GM19240 (cell line): ENCODE results near the gene HSD17B11.
A peak's percentile ranks its signal among the peaks of the same experiment; 100 is the strongest.
"Not testable (repeated sequence)": the region's sequence is repeated elsewhere in the genome, so short reads cannot be mapped to it uniquely, and the experiment has no call there.

Experiments used
- DNase-seq: peaks from one replicate; pipeline ENCODE4 v3.0.0; 2011; ENCODE audit warnings: low spot score; ENCODE audit not compliant: insufficient read length

HSD17B11 gene

DNA sequence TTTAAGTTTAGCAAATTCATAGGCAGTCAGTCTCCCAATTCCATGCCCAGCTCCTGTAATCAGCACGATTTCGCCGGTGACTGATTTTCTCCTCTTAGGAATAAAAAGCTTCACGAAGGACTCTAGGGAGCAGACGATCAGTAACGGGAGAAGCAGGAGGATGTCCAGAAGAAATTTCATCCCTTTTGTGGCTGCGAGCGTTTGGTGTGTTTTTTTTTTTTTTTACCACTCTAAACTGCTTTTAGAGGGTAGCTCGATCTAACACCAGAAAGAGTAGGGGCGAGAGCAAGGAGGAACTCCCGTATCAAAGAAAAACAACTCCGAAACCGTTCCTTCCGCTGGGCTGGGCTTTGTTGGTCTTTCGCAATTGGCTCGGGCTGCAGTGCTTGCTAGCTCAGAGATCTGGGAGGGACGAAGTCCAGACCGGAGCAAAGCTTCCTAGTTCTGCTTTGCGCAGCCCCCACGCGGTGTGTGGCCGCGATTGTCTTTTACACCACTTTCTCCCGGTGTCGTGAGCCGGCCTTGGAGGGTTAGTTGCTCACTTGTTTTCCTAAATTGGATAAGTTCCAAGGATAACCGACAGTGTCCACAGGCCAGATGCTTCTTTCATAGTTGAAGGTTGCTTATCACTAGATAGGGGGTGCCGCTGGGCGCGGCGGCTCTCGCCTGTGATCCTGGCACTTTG is at the start of gene HSD17B11:
HSD17B11 (minus strand) TSS at position 298 of the 685 bp plus-strand sequence; CDS start at position 180, 118 bp downstream.
- peak; percentile 94 for DNase-seq

DNA sequence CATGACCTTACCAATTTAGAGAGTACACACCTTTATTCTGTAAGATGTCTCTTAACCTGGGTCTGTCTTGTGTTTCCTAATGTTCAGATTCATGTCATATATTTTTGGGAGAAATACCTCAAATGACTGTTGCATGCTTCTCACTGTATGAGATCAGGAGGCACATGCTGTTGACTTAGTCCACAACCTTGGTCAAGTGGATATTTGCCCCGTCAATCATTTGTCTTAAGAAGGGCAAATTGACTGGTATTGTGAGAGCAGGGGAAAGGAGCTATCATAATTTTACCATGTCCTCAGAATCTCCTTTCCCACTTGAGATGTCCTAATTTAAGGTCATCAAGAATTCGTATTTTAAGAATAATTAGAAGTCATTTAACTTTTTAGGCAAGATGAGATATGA is 42.4 kb upstream of the HSD17B11 start:
- no peak for DNase-seq

GRCh38 chr4:87430038-87430437 is 39.0 kb upstream of the HSD17B11 start:
- DNase-seq = no peak

- DNase-seq = no peak
Measured at GRCh38 chr4:87428979-87429378, 38.0 kb upstream of the HSD17B11 start.

DNA sequence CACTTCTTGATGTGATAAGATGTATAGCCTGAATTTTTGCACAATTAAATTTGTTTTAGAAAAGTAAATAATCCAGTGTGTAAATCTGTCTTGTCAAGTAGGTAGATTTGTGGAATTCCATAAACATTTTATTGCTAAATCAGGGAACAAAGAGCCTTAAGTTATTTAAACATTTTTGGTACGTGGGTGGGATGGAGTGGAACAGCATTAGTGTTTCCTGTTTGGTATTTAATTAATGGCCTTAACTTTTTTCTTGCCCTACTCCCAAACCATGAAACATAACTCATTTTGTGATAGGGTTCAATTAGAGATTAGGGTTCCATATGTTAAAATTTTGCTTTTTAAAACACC is 36.5 kb upstream of the HSD17B11 start:
- no peak for DNase-seq

DNA sequence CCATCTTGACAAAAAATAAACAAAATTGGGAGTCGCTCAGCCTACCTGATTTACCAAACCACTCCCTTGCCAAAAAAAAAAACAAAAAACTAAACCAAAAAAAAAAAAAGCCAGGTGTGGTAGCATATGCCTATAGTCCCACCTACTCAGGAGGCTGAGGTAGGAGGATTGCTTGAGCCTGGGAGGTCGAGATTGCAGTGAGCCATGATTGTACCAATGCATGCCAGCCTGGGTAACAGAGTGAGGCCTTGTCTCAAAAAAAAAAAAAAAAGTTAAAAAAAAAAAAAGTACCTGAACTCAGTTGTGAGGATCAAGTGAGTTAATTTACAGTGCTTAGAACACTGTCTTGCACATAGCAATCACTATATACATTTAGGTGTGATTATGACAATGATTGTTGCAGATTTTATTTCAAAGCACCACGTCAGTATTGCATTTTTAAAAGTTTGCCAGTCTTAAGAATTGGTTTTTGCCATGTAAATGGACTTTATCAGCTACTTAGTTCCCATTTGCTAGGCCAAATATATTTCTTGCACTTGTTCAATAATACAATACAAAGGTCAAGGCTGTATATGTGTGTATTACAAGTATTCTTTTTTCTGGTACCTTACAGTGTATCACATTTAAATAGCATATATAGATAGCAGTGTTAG is 36.0 kb upstream of the HSD17B11 start:
- DNase-seq = no peak

DNA sequence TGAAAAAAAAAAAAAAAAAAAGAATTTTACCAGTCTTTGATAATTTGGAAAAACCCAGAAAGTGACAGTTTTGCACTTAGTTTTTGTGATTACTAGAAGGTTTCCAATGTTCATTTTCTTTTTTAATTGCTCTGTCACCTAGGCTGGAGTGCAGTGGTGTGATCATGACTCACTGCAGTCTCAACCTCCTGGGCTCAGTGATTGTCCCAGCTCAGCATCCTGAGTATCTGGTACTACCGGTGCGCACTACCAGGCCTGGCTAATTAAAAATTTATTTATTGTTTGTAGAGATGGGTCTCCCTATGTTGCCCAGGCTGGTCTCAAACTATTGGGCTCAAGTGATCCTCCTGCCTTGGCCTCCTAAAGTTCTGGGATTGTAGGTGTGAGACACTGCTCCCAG is 34.7 kb upstream of the HSD17B11 start:
- DNase-seq = no peak

- DNase-seq = not testable (repeated sequence)
Measured at GRCh38 chr4:87424099-87424543, 33.1 kb upstream of the HSD17B11 start.

DNA sequence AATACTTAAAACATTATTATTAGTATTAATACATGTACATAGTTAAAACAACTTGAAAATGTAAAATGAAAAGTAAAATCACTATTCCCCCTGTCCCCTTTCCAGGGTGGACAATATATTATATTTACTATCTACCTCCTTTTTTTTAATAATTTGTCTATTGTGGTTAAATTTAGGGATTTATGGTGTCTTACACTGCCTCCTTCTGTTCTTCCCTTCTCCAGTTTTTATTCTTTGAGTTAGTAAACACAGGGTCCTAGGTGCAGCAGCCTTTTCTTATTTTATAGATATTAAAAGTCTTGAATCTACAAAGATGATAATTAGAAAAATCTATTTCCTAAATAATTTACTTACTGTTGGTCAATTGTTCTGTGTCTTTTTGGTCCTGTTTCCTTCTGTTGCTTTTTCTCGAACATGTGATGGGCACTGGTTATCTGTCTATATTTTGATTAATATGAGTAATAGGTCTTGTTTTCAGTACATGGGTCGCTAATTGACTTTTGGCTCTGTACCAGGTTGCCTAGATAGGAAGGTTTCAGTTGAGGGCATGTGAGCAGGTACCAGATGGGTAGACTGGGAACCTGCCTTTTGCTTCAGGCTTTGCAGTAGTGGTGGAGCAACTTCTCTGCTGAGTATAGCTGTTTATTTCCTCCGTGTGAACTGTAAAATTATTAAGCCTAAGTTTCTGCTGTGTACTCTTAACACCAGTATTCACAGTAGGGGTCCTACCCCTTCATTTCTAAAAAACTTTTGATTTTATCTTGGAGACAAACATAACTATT is 32.5 kb upstream of the HSD17B11 start:
- DNase-seq = no peak

- DNase-seq = peak; percentile 56
Measured at GRCh38 chr4:87422104-87423052, 31.4 kb upstream of the HSD17B11 start, which contains the start of gene NUDT9. TSS of gene NUDT9 (plus strand) at chr4:87422573. CDS start at chr4:87422906, 333 bp downstream.

GRCh38 chr4:87420276-87420830 is 29.4 kb upstream of the HSD17B11 start:
- no peak for DNase-seq

DNA sequence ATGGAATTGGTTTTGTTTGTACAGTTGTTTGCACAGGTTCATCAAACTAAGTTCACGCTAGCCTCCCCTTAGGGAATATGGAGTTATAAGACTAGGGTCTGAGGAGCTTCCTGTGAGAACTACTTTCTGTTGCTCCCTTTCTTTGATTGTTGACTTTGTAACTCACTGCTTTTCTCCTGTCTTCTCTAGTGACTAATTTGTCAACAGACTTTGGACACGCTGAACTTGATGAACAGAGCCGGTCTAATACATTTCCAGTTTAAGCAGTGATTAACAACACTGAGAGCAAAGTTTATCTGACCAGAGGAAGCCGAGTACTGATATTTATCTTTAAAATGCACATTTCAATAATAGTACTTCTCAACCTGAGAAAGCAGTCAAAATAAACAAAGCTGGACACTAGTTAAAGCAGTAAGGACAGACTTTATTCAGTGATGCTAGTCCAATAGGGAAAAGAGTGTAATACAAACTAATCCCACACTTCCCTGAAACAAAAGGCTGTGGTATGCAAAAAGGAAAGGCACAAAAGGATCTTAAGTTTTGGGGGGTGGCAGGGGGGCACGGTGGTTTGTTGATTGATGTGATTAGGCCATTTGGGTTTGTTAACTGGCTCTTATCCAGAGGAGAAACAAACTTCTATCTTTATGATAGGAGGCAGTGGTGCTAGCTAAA is 28.7 kb upstream of the HSD17B11 start:
- DNase-seq = no peak

- DNase-seq = not testable (repeated sequence)
Measured at GRCh38 chr4:87418410-87418809, 27.4 kb upstream of the HSD17B11 start.

DNA sequence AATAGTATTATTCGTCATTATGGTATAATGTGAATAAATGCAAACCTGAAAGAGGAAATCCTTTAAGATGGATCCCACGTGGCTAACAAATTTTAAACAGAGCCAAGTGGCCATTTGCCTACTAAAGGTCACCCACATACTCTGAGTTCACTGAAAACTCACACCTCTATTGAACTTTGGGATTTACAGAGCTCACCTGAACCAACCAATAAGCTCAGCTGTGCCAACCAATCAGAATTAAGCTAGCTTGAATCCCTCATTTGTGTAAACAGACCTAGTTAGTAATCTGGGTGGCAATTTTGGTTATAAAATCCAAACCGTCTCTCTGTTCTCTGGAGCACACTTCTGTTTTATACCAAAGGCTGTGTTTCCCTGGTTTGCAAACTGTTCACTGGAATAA is 26.0 kb upstream of the HSD17B11 start:
- no peak for DNase-seq

DNA sequence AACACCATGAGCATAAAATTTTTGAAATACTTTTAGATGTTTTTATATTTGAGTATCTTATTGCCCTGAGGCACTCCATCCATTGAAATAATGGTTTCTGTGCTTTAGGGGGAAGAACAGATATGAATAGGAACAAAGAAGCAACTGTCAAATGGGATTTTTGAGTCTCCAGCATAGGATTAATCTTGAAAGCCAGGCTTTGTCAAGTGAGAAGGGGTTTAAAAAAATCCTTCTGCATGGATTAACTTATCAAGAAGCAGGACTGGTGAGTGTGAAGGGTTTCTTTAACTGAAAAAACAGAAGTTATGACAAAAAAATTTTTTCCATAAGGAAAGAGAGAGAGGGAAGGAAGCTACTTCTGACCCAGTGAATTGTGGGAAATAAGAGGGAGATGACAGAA is 23.8 kb upstream of the HSD17B11 start:
- no peak for DNase-seq

- no peak for DNase-seq
Measured at GRCh38 chr4:87410679-87411078, 19.7 kb upstream of the HSD17B11 start.

- DNase-seq = no peak
Measured at GRCh38 chr4:87410157-87410556, 19.2 kb upstream of the HSD17B11 start.

DNA sequence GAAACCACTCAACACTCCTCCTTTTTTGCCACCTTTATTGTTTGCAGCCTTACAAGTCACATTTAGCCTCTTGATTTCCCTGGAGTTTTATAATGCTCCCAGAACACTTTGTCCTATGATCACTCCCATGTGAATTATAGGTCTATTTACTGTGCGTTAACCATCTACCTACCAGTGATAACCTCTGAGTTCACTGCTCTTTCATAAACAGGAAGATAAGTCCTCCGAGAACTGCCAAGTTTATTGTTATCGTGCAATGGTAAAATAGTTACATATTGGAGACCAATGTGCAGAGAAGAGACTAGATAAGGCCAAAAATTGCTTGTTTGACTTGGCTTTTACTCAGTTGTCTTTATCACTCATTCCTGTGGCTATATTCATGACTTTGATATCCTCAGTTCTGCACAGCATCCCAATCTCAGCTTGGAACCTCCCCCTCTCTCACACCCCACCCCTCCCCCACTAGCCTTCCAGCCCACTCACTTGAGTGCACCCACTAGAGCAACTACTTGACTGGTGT is 18.5 kb upstream of the HSD17B11 start:
- no peak for DNase-seq

DNA sequence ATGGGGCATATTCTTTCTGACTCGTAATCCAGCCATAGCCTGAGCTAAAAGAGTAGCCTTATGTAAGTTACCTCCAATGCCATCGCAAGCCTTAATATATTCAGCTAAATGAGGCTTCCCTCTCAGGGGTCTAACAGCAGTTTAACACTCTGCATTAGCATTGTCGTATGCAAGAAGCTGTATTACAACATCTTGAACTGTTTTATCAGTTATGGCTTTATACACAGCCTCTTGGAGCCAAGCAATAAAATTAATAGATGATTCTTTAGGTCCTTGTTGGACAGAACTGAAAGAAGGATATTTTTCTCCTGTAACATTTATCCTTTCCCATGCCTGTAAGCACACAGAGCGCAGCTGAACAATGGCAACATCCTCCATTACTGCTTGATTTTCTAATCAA is 15.9 kb upstream of the HSD17B11 start:
- DNase-seq = not testable (repeated sequence)

DNA sequence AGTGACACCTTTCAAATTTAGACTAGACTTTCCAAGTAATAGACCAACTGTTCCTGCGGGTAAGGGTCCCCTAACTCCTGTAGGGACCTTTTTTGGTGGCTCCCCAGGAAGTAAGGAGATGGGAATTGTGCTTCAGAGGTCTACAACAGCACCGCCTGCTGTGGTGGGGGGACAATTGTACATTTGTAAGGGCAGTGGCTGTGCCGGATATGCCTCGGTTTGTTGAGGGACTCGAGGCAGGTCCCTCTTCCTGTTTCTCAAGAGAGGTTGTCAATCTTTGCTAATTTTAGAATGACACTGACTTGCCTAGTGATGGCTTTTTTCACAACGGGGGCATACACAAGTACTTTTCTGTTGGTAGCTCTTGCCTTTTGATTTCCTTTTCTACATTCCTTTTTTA is 15.5 kb upstream of the HSD17B11 start:
- DNase-seq = no peak
